Measurements from ENCODE around the gene DMD. TPM values are rescaled to one million over a fixed set of nuclear protein-coding genes. Genes with fewer than 3 reads are reported as not detected.

The DMD gene
- polyA plus RNA-seq, 1 donor from 2014 or later, result 21.6 TPM

DNA sequence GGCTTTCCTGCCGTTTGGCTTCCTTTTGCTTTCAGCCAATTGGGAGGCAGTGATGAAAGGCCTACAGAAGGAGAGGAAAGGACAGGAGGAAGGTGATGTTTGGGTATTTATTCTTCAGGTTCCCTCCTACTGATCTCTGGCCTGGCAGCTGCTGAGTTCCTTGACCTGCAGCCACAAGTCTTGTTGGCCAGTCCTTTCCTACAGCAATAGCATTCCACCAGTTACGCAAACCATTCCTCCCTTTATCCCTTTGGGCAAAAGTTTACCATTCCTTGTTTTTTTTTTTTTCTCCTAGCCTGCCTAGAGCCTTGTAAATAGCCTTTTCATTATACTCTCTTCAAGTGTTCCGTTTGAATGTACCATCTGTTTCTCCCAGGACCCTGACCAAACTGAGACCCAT, 1941.4 kb downstream of the DMD start:
- Histone ChIP-seq H3K27me3 (ENCODE audit: insufficient read depth, low read depth, low read length) (no peaks in the 10 kb centered on the region), H3K4me3 (ENCODE audit: low read length) (no peak overlapping the region)

GRCh38 chrX:31268359-31268758, 1943.0 kb downstream of the DMD start:
- no peaks in the 10 kb centered on the region for H3K36me3 ChIP-seq (ENCODE audit: insufficient read depth, low read length)
- H3K79me2 ChIP-seq (replicated peaks; ENCODE audit: insufficient read depth, low read length), result no peaks in the 10 kb centered on the region
- H3K9ac ChIP-seq (ENCODE audit: low read length), result no peak overlapping the region
- no peaks in the 10 kb centered on the region for H3F3A ChIP-seq (ENCODE audit: insufficient read depth, low read length, poor library complexity, severe bottlenecking)
- no peak overlapping the region for H3K27ac ChIP-seq (ENCODE audit: low read length)
- H3K4me2 ChIP-seq (ENCODE audit: low read length), result no peak overlapping the region
- no peak overlapping the region for H2AFZ ChIP-seq (ENCODE audit: low read depth, low read length)
- no peaks in the 10 kb centered on the region for H3K9me3 ChIP-seq (ENCODE audit: low read length)
- no peaks in the 10 kb centered on the region for H4K20me1 ChIP-seq (ENCODE audit: insufficient read depth)
- no peaks in the 10 kb centered on the region for H3K9me2 ChIP-seq (ENCODE audit: insufficient read depth, low read length)
- no peaks in the 10 kb centered on the region for H3K27me3 ChIP-seq (ENCODE audit: insufficient read depth, low read depth, low read length)
- no peak overlapping the region for H3K4me3 ChIP-seq (ENCODE audit: low read length)
- TF ChIP-seq, protein P1, sequence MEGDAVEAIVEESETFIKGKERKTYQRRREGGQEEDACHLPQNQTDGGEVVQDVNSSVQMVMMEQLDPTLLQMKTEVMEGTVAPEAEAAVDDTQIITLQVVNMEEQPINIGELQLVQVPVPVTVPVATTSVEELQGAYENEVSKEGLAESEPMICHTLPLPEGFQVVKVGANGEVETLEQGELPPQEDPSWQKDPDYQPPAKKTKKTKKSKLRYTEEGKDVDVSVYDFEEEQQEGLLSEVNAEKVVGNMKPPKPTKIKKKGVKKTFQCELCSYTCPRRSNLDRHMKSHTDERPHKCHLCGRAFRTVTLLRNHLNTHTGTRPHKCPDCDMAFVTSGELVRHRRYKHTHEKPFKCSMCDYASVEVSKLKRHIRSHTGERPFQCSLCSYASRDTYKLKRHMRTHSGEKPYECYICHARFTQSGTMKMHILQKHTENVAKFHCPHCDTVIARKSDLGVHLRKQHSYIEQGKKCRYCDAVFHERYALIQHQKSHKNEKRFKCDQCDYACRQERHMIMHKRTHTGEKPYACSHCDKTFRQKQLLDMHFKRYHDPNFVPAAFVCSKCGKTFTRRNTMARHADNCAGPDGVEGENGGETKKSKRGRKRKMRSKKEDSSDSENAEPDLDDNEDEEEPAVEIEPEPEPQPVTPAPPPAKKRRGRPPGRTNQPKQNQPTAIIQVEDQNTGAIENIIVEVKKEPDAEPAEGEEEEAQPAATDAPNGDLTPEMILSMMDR (IDR thresholded peaks at IDR 0.05; ENCODE audit: poor library complexity, severe bottlenecking), result no peak
- TF ChIP-seq POLR2AphosphoS5 (IDR thresholded peaks at IDR 0.05) (no peak), EZH2 (IDR thresholded peaks at IDR 0.05; ENCODE audit: borderline replicate concordance, insufficient read depth, low read length, poor library complexity, severe bottlenecking) (no peak), RAD21 (conservative IDR thresholded peaks at IDR 0.05) (no peak), REST (IDR thresholded peaks at IDR 0.05; ENCODE audit: borderline replicate concordance) (no peak), EP300 (conservative IDR thresholded peaks at IDR 0.05; ENCODE audit: poor library complexity, severe bottlenecking) (no peak)

More for the DNA sequence above, 1941.4 kb downstream of the DMD start:
- Histone ChIP-seq H3K79me2 (replicated peaks; ENCODE audit: insufficient read depth, low read length) (no peaks in the 10 kb centered on the region), H2AFZ (ENCODE audit: low read depth, low read length) (no peak overlapping the region), H3K9me3 (ENCODE audit: low read length) (no peaks in the 10 kb centered on the region), H3K9me2 (ENCODE audit: insufficient read depth, low read length) (no peaks in the 10 kb centered on the region), H4K20me1 (ENCODE audit: insufficient read depth) (no peaks in the 10 kb centered on the region), H3K27ac (ENCODE audit: low read length) (no peak overlapping the region), H3K4me2 (ENCODE audit: low read length) (no peak overlapping the region), H3F3A (ENCODE audit: insufficient read depth, low read length, poor library complexity, severe bottlenecking) (no peaks in the 10 kb centered on the region), H3K9ac (ENCODE audit: low read length) (no peak overlapping the region), H3K36me3 (ENCODE audit: insufficient read depth, low read length) (no peaks in the 10 kb centered on the region)
- no peak for TF ChIP-seq EP300 (conservative IDR thresholded peaks at IDR 0.05; ENCODE audit: poor library complexity, severe bottlenecking)
- no peak for TF ChIP-seq TAF1 (IDR thresholded peaks at IDR 0.05; ENCODE audit: low read depth)
- TF ChIP-seq RAD21 (conservative IDR thresholded peaks at IDR 0.05), result no peak
- no peak for TF ChIP-seq EZH2 (IDR thresholded peaks at IDR 0.05; ENCODE audit: borderline replicate concordance, insufficient read depth, low read length, poor library complexity, severe bottlenecking)
- TF ChIP-seq POLR2AphosphoS5 (IDR thresholded peaks at IDR 0.05), result no peak
- TF ChIP-seq, protein P1 (IDR thresholded peaks at IDR 0.05; ENCODE audit: poor library complexity, severe bottlenecking), result no peak
- no peak for TF ChIP-seq MXI1 (conservative IDR thresholded peaks at IDR 0.05; ENCODE audit: poor library complexity, severe bottlenecking)
- no peak for TF ChIP-seq SMC3 (conservative IDR thresholded peaks at IDR 0.05; ENCODE audit: poor library complexity)
- TF ChIP-seq REST (IDR thresholded peaks at IDR 0.05; ENCODE audit: borderline replicate concordance), result no peak
